ENCODE results near the gene ADCYAP1.

Gene ADCYAP1

DNA sequence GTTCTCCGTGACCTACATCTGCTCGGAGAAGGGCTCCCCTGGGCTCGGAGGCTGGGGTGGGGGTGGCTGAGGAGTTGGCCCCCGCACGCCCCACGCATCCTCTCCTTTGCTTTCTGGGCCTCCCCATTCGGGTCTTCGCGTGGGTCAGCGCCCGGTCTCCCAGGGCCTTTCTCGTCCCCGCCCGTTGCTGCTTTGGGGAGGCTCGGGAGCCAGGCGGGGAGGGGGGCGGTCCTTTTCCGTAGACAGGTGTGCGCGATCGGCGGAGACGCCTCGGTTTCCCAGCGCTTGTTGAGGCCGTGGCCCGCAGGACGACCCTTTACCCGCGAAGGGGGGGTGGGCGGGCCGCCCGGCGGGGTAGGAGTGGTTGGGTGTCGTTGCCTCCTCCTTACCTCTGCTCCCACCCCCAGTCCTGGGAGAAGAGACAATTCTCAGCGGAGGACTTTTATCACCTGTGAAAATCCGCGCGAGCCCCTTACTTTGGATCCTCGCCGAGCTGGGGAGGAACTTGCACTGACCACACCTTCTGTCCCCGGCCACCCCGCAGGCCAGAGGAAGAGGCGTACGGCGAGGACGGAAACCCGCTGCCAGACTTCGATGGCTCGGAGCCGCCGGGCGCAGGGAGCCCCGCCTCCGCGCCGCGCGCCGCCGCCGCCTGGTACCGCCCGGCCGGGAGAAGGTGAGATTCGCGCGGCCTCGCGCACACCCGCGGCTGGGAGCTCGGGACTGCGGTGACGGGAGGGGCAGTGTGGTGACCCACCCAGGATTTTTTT is 2.6 kb downstream of the ADCYAP1 start (continued):
- TF ChIP-seq ZNF10 (tag by site-specific recombination; IDR thresholded peaks at IDR 0.05) (no peak), SP7 (tag by site-specific recombination; IDR thresholded peaks at IDR 0.05) (no peak)

DNA sequence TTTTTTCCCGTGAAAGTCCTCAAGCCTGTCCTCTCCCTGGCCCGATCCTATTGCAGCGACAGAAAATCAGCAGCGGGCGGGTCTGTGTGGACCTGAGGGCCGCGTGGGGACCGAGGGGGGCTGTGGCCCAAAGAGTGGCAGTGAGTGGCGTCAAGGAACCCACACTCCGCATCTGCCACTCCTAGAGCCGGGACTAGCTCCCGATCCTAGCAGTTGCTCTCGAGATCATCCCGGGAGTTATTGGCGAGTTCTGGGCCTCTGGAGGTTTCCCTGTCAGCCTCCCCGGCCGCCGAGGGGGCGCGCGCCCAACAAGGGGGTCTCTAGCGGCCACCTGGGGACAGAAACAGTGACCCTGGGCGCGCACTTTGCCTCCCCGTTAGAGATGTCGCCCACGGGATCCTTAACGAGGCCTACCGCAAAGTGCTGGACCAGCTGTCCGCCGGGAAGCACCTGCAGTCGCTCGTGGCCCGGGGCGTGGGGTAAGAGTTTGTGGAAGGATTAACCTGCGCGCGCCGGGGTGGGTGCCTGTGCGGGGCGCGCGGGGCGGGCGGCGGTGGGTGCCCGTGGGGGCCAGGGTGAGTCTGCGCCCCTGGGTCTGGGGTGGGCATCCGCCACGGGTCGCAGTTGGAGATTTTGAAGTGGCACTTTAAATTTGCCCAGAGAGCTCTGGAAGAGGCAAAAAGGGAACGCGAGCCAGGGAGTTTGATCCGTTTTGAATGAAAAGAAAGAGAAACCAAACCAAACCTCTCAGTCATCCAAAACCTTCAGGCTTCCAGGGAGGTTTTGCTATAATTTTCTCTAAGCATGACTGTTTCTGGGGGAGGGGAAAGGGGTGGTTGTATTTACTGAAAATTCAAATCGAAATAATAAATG is 3.5 kb downstream of the ADCYAP1 start:
- CTCF ChIA-PET, result interaction anchor here (0.6 kb wide), 2 partner anchors 10 to 742 kb away, joined by 3 to 5 read pairs; no protein-coding TSS in a partner anchor
- TF ChIP-seq, protein P1, sequence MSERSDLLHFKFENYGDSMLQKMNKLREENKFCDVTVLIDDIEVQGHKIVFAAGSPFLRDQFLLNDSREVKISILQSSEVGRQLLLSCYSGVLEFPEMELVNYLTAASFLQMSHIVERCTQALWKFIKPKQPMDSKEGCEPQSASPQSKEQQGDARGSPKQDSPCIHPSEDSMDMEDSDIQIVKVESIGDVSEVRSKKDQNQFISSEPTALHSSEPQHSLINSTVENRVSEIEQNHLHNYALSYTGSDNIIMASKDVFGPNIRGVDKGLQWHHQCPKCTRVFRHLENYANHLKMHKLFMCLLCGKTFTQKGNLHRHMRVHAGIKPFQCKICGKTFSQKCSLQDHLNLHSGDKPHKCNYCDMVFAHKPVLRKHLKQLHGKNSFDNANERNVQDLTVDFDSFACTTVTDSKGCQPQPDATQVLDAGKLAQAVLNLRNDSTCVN (tag by site-specific recombination; optimal IDR thresholded peaks at IDR 0.05), result peak; percentile 1
- TF ChIP-seq RBAK (tag by site-specific recombination; IDR thresholded peaks at IDR 0.05), result no peak
- Histone ChIP-seq H3K9me3 (ENCODE audit: control insufficient read depth, insufficient read depth, low read depth, low read length) (no peaks in the 10 kb centered on the region), H3K36me3 (ENCODE audit: control insufficient read depth in 2 of 2, insufficient read depth in 1 of 2, low read length in 2 of 2) (no peaks in the 10 kb centered on the region), H3K4me1 (ENCODE audit: control insufficient read depth, insufficient read depth, low read length) (peaks cover 15% of the 10 kb centered on the region; the same call in 1 of the 2 replicates), H3K4me3 (ENCODE audit: low read depth, low read length) (peak overlapping the region; percentile 16), H3K27ac (ENCODE audit: extremely low read depth, low read depth, low read length) (no peak overlapping the region; the same call in 1 of the 2 replicates)
- POLR2A ChIA-PET, result no interaction called here

DNA sequence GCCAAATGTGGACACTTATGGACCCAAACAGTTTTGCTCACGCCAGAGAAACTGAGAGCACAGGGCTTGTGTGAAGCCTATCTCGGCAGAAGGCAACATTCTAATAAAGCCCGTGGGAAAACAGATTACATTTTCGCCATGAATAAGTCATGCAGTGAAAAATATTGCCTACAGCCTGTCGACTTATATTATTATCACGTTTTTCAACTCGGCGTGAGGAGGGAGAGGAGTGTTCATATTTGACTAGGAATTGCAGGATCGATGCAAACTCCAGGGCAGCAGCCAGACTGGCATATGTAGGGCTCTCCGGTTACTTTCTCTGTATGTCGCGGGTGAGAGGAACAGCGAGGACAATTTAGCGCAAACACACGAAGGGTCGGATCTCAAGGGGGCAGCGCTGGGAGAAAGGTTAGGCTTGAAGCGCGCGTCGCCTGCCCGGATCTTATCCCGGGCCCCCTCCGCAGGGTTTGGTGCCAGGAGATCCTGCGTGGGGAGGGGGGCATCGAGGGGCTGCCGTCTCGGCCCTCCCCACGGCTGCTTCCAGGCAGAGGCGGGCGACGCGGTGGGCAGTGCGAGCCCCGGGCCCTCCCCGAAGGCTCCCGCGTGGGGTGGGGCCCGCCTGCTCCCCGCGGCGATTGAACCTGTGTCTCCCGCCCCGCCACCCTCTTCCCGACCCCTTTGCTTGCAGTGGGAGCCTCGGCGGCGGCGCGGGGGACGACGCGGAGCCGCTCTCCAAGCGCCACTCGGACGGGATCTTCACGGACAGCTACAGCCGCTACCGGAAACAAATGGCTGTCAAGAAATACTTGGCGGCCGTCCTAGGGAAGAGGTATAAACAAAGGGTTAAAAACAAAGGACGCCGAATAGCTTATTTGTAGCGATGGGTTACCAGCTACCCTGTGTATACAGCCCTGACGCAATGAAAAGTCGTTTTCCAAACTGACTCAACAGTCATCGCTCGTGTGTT is 4.4 kb downstream of the ADCYAP1 start:
- TF ChIP-seq, protein P2, sequence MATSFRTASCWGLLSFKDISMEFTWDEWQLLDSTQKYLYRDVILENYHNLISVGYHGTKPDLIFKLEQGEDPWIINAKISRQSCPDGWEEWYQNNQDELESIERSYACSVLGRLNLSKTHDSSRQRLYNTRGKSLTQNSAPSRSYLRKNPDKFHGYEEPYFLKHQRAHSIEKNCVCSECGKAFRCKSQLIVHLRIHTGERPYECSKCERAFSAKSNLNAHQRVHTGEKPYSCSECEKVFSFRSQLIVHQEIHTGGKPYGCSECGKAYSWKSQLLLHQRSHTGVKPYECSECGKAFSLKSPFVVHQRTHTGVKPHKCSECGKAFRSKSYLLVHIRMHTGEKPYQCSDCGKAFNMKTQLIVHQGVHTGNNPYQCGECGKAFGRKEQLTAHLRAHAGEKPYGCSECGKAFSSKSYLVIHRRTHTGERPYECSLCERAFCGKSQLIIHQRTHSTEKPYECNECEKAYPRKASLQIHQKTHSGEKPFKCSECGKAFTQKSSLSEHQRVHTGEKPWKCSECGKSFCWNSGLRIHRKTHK (tag by site-specific recombination; IDR thresholded peaks at IDR 0.05), result no peak
- TF ChIP-seq GLIS2 (tag by site-specific recombination; IDR thresholded peaks at IDR 0.05) (0 out of 2 replicates have a peak, but pooled peaks have one; percentile 23), GLIS1 (tag by site-specific recombination; IDR thresholded peaks at IDR 0.05) (peak; percentile 29; the same call in 1 of the 2 replicates)
- TF ChIP-seq, protein P3, sequence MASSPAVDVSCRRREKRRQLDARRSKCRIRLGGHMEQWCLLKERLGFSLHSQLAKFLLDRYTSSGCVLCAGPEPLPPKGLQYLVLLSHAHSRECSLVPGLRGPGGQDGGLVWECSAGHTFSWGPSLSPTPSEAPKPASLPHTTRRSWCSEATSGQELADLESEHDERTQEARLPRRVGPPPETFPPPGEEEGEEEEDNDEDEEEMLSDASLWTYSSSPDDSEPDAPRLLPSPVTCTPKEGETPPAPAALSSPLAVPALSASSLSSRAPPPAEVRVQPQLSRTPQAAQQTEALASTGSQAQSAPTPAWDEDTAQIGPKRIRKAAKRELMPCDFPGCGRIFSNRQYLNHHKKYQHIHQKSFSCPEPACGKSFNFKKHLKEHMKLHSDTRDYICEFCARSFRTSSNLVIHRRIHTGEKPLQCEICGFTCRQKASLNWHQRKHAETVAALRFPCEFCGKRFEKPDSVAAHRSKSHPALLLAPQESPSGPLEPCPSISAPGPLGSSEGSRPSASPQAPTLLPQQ (tag by site-specific recombination; IDR thresholded peaks at IDR 0.05), result 0 out of 2 replicates have a peak, but pooled peaks have one; percentile 34
- H3K9me3 ChIP-seq (ENCODE audit: control insufficient read depth, insufficient read depth, low read depth, low read length), result no peaks in the 10 kb centered on the region
- H3K4me1 ChIP-seq (ENCODE audit: control insufficient read depth, insufficient read depth, low read length), result peaks cover 15% of the 10 kb centered on the region; the same call in 1 of the 2 replicates
- POLR2A ChIA-PET, result no interaction called here
- H3K4me3 ChIP-seq (ENCODE audit: low read depth, low read length), result no peak overlapping the region
- CTCF ChIA-PET, result interaction anchor here (0.7 kb wide), 1 partner anchor 53 kb away, joined by 4 read pairs; no protein-coding TSS in a partner anchor
- H3K36me3 ChIP-seq (ENCODE audit: control insufficient read depth in 2 of 2, insufficient read depth in 1 of 2, low read length in 2 of 2), result no peaks in the 10 kb centered on the region
- no peak overlapping the region for H3K27ac ChIP-seq (ENCODE audit: extremely low read depth, low read depth, low read length)

DNA sequence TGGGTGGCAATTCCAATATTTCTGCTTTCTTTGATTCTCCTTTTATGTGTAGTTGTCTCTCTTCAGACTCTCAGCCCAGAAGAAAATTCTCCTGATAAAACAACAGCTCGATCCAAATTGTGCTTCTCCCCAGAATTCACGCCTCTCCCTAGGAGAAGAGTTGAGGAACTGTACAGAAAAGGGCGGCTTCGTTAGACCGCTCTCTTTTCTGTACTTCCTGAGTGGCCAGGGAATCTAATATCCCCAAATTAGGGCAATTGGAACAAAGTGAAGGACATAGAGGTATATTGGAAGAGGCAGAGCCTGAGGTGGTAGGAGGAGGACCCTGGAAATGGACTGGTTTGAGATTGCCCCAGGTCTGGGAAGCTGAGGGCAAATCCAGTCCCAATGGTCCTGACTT is 5.6 kb downstream of the ADCYAP1 start:
- H3K9me3 ChIP-seq (ENCODE audit: control insufficient read depth, insufficient read depth, low read depth, low read length), result no peaks in the 10 kb centered on the region
- peaks cover 15% of the 10 kb centered on the region; the same call in 1 of the 2 replicates for H3K4me1 ChIP-seq (ENCODE audit: control insufficient read depth, insufficient read depth, low read length)
- H3K4me3 ChIP-seq (ENCODE audit: low read depth, low read length), result no peak overlapping the region
- H3K36me3 ChIP-seq (ENCODE audit: control insufficient read depth in 2 of 2, insufficient read depth in 1 of 2, low read length in 2 of 2), result no peaks in the 10 kb centered on the region
- CTCF ChIA-PET, result no interaction called here
- no peak overlapping the region for H3K27ac ChIP-seq (ENCODE audit: extremely low read depth, low read depth, low read length)
- POLR2A ChIA-PET, result no interaction called here
- TF ChIP-seq ZNF555 (tag by site-specific recombination; conservative IDR thresholded peaks at IDR 0.05) (no peak), REPIN1 (tag by site-specific recombination; IDR thresholded peaks at IDR 0.05; ENCODE audit: low read depth) (no peak), ZBTB17 (tag by site-specific recombination; IDR thresholded peaks at IDR 0.05) (no peak), YY2 (tag by site-specific recombination; IDR thresholded peaks at IDR 0.05) (no peak), ZNF184 (tag by site-specific recombination; IDR thresholded peaks at IDR 0.05) (no peak), ZNF747 (tag by site-specific recombination; IDR thresholded peaks at IDR 0.05) (no peak), ZNF157 (tag by site-specific recombination; IDR thresholded peaks at IDR 0.05) (no peak), ZBTB21 (tag by site-specific recombination; IDR thresholded peaks at IDR 0.05) (no peak), ZBTB8A (tag by site-specific recombination; IDR thresholded peaks at IDR 0.05) (no peak), ZNF146 (tag by site-specific recombination; IDR thresholded peaks at IDR 0.05) (no peak), ZNF596 (tag by site-specific recombination; IDR thresholded peaks at IDR 0.05) (no peak), ZNF658 (tag by site-specific recombination; IDR thresholded peaks at IDR 0.05) (no peak), ZNF24 (tag by site-specific recombination; IDR thresholded peaks at IDR 0.05) (no peak), ZNF560 (tag by site-specific recombination; IDR thresholded peaks at IDR 0.05; ENCODE audit: borderline replicate concordance) (no peak), GLI2 (tag by site-specific recombination; IDR thresholded peaks at IDR 0.05; ENCODE audit: borderline replicate concordance, low read depth) (no peak)
